HCT116 (cell line): ENCODE data around the gene PRSS21.

ENCODE experiments used
- EZH2phosphoT487 ChIP-seq: fragments of 200-600 bp; IDR thresholded peaks from 2 replicates; pipeline ENCODE4 v1.6.1; 2018; ENCODE audit warnings: antibody characterized with exemption, borderline replicate concordance
- TF ChIP-seq, protein P1 (sequence below), 3 experiments: fragments of 200-600 bp in 1 of 3; sonication (generic) in 1 of 3; IDR thresholded peaks in 2 of 3; conservative IDR thresholded peaks in 1 of 3; 2 replicates each; pipeline ENCODE4 v1.5.1; 2012 to 2017; ENCODE audit warnings: low read depth in 2 of 3, low read length in 2 of 3, antibody characterized with exemption in 1 of 3, borderline replicate concordance in 1 of 3, control low read depth in 1 of 3, mild to moderate bottlenecking in 1 of 3, mixed read lengths in 1 of 3, mixed run types in 1 of 3, moderate library complexity in 1 of 3; ENCODE audit not compliant: insufficient read depth in 1 of 3
- TF ChIP-seq, protein P2 (sequence below): IDR thresholded peaks from 2 replicates; pipeline ENCODE4 v1.6.1; 2011; ENCODE audit warnings: mild to moderate bottlenecking, low read length, moderate library complexity; ENCODE audit not compliant: insufficient replicate concordance; ENCODE audit errors: extremely low read depth

GRCh38 chr16:2866431-2866830 lies 49.4 kb downstream of the PRSS21 start:
- TF ChIP-seq EZH2phosphoT487: no peak
- TF ChIP-seq, protein P1, sequence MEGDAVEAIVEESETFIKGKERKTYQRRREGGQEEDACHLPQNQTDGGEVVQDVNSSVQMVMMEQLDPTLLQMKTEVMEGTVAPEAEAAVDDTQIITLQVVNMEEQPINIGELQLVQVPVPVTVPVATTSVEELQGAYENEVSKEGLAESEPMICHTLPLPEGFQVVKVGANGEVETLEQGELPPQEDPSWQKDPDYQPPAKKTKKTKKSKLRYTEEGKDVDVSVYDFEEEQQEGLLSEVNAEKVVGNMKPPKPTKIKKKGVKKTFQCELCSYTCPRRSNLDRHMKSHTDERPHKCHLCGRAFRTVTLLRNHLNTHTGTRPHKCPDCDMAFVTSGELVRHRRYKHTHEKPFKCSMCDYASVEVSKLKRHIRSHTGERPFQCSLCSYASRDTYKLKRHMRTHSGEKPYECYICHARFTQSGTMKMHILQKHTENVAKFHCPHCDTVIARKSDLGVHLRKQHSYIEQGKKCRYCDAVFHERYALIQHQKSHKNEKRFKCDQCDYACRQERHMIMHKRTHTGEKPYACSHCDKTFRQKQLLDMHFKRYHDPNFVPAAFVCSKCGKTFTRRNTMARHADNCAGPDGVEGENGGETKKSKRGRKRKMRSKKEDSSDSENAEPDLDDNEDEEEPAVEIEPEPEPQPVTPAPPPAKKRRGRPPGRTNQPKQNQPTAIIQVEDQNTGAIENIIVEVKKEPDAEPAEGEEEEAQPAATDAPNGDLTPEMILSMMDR (IDR thresholded peaks at IDR 0.05 in 2 of 3, conservative IDR thresholded peaks at IDR 0.05 in 1 of 3; ENCODE audit: borderline replicate concordance in 1 of 3, insufficient read depth in 1 of 3, low read depth in 2 of 3, low read length in 2 of 3): no peak
- TF ChIP-seq, protein P2, sequence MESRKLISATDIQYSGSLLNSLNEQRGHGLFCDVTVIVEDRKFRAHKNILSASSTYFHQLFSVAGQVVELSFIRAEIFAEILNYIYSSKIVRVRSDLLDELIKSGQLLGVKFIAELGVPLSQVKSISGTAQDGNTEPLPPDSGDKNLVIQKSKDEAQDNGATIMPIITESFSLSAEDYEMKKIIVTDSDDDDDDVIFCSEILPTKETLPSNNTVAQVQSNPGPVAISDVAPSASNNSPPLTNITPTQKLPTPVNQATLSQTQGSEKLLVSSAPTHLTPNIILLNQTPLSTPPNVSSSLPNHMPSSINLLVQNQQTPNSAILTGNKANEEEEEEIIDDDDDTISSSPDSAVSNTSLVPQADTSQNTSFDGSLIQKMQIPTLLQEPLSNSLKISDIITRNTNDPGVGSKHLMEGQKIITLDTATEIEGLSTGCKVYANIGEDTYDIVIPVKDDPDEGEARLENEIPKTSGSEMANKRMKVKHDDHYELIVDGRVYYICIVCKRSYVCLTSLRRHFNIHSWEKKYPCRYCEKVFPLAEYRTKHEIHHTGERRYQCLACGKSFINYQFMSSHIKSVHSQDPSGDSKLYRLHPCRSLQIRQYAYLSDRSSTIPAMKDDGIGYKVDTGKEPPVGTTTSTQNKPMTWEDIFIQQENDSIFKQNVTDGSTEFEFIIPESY: no peak
